NCI-H2107 (cell line): Measurements from ENCODE around the gene MRM3.
A peak's percentile ranks its signal among the peaks of the same experiment; 100 is the strongest.
"Not testable (repeated sequence)": the region's sequence is repeated elsewhere in the genome, so short reads cannot be mapped to it uniquely, and the experiment has no call there.

ENCODE experiments used
- DNase-seq: peaks from one replicate; lab custom pipeline; 2025; lab: John Stamatoyannopoulos, UW

The MRM3 gene

GRCh38 chr17:797236-797840 lies 15.2 kb downstream of the MRM3 start:
- DNase-seq = no peak

- peak; percentile 56 for DNase-seq
These were observed 16.1 kb downstream of the MRM3 start for GRCh38 chr17:798246-798645.

GRCh38 chr17:799261-799660 lies 17.1 kb downstream of the MRM3 start:
- DNase-seq = no peak

- DNase-seq = no peak
These were observed 18.5 kb downstream of the MRM3 start for GRCh38 chr17:800446-801242.

- DNase-seq = no peak
These were observed 19.5 kb downstream of the MRM3 start for GRCh38 chr17:801660-802059.

GRCh38 chr17:802481-802880 lies 20.3 kb downstream of the MRM3 start:
- no peak for DNase-seq

- no peak for DNase-seq
These were observed 21.0 kb downstream of the MRM3 start for GRCh38 chr17:802901-803881.

- no peak for DNase-seq
These were observed 22.6 kb downstream of the MRM3 start for GRCh38 chr17:804541-805435.

- DNase-seq = not testable (repeated sequence)
These were observed 23.7 kb downstream of the MRM3 start for GRCh38 chr17:805886-806285.

GRCh38 chr17:806346-806745 lies 24.2 kb downstream of the MRM3 start:
- DNase-seq = no peak

- DNase-seq = no peak
These were observed 24.8 kb downstream of the MRM3 start for GRCh38 chr17:806781-807522.

GRCh38 chr17:807523-808294 lies 25.6 kb downstream of the MRM3 start:
- no peak for DNase-seq

GRCh38 chr17:811051-811784 lies 29.1 kb downstream of the MRM3 start:
- DNase-seq = no peak

- no peak for DNase-seq
These were observed 30.6 kb downstream of the MRM3 start for GRCh38 chr17:812638-813204.

- DNase-seq = no peak
These were observed 32.2 kb downstream of the MRM3 start for GRCh38 chr17:814371-814770.

- DNase-seq = no peak
These were observed 37.1 kb downstream of the MRM3 start for GRCh38 chr17:819251-819650.

GRCh38 chr17:823501-823902 lies 41.3 kb downstream of the MRM3 start:
- DNase-seq = no peak

- DNase-seq = no peak
These were observed 42.2 kb downstream of the MRM3 start for GRCh38 chr17:824378-824777.

GRCh38 chr17:825216-825615 lies 43.1 kb downstream of the MRM3 start:
- no peak for DNase-seq
